Parathyroid adenoma (tissue), 2 donors: ENCODE measurements around the gene DNAAF8.

Experiments used
- H2AFZ ChIP-seq: fragments of 300-600 bp; sonication (generic); one replicate; pipeline ENCODE4 v1.7.0; 2017; ENCODE audit warnings: antibody characterized with exemption, mild to moderate bottlenecking
- H3K27ac ChIP-seq: fragments of 300-600 bp; sonication (generic); one replicate; pipeline ENCODE4 v1.7.0; 2017
- H3K27me3 ChIP-seq: fragments of 300-600 bp; sonication (generic); one replicate; pipeline ENCODE4 v1.7.0; 2017; ENCODE audit warnings: low read length; ENCODE audit not compliant: control insufficient read depth, insufficient read depth
- H3K36me3 ChIP-seq: fragments of 300-600 bp; sonication (generic); one replicate; pipeline ENCODE4 v1.7.0; 2017; ENCODE audit warnings: low read length; ENCODE audit not compliant: control insufficient read depth, insufficient read depth
- H3K4me1 ChIP-seq: fragments of 300-600 bp; sonication (generic); one replicate; pipeline ENCODE4 v1.7.0; 2017; ENCODE audit warnings: control low read depth
- H3K4me2 ChIP-seq: fragments of 300-600 bp; sonication (generic); one replicate; pipeline ENCODE4 v1.7.0; 2017; ENCODE audit warnings: low read length
- H3K4me3 ChIP-seq: fragments of 300-600 bp; sonication (generic); one replicate; pipeline ENCODE4 v1.7.0; 2017; ENCODE audit warnings: low read depth, low read length
- H3K79me2 ChIP-seq: fragments of 300-600 bp; sonication (generic); one replicate; pipeline ENCODE4 v1.7.0; 2017; ENCODE audit warnings: control low read depth
- H3K9ac ChIP-seq: fragments of 300-600 bp; sonication (generic); one replicate; pipeline ENCODE4 v1.7.0; 2017; ENCODE audit warnings: mild to moderate bottlenecking
- H3K9me3 ChIP-seq: fragments of 300-600 bp; sonication (generic); one replicate; pipeline ENCODE4 v1.7.0; 2017; ENCODE audit warnings: low read length; ENCODE audit not compliant: control insufficient read depth
- CTCF ChIP-seq: fragments of 300-600 bp; sonication (generic); IDR thresholded peaks from one replicate; pipeline ENCODE4 v1.7.0; 2017; ENCODE audit warnings: antibody characterized with exemption, mild to moderate bottlenecking
- donor health status: primary hyperparathyroidism.

DNAAF8 gene

GRCh38 chr16:4694642-4695451 is 39.5 kb upstream of the DNAAF8 start:
- Histone ChIP-seq H2AFZ (no peak overlapping the region), H3K36me3 (no peaks in the 10 kb centered on the region), H3K9me3 (no peaks in the 10 kb centered on the region), H3K79me2 (no peaks in the 10 kb centered on the region), H3K27me3 (no peaks in the 10 kb centered on the region), H3K4me1 (no peaks in the 10 kb centered on the region), H3K9ac (no peak overlapping the region), H3K4me3 (peak overlapping the region; percentile 74), H3K27ac (no peak overlapping the region), H3K4me2 (peak overlapping the region; percentile 87)
- no peak for TF ChIP-seq CTCF

- Histone ChIP-seq H3K4me3 (no peak overlapping the region), H3K27ac (no peak overlapping the region), H3K4me1 (no peaks in the 10 kb centered on the region), H3K4me2 (no peak overlapping the region), H3K9me3 (no peaks in the 10 kb centered on the region), H2AFZ (no peak overlapping the region), H3K36me3 (no peaks in the 10 kb centered on the region), H3K9ac (no peak overlapping the region), H3K27me3 (no peaks in the 10 kb centered on the region), H3K79me2 (no peaks in the 10 kb centered on the region)
- TF ChIP-seq CTCF = no peak
Measured at GRCh38 chr16:4695473-4696171, 38.7 kb upstream of the DNAAF8 start.

DNA sequence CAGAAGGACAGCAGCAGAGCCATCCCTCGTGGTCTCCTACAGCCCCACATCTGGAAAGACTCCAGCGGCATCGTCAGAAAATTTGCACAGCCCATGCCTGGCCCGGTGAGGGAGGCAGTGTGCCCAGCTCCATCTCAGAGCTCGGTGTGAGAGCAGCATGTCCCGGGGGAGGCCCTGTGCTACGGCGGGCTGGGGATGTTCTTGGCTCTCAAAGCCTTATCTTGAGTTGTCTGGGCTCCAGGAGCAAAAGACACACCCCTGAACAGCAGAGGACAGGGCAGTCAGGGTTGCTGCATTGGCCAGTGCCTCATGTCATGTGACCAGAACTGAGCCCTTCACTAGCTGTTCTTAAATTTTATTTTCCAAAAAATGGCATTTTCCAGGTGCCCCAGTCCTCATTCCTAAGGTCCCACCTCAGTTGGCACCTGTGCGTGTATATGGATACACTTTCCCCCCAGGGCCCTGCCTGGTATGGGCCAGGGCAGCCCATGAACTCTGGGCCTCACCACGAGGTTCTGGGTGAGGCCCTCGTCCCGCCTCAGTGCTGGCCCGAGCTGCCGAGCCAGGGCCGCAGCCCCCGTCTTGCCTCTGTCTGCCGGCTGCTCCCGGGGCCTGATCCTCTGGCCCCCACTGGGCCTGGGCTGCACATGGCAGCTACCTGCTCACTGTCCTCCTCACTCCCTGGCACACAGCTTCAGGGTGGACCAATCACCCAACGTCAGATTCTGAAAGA is 38.0 kb upstream of the DNAAF8 start:
- H3K9ac ChIP-seq = no peak overlapping the region
- H3K4me1 ChIP-seq = no peaks in the 10 kb centered on the region
- no peak overlapping the region for H3K4me2 ChIP-seq
- H3K9me3 ChIP-seq = no peaks in the 10 kb centered on the region
- TF ChIP-seq CTCF = no peak
- no peak overlapping the region for H3K27ac ChIP-seq
- H3K27me3 ChIP-seq = no peaks in the 10 kb centered on the region
- H2AFZ ChIP-seq = no peak overlapping the region
- H3K4me3 ChIP-seq = no peak overlapping the region
- no peaks in the 10 kb centered on the region for H3K79me2 ChIP-seq
- no peaks in the 10 kb centered on the region for H3K36me3 ChIP-seq

GRCh38 chr16:4696905-4697847 is 37.2 kb upstream of the DNAAF8 start:
- Histone ChIP-seq H2AFZ (no peak overlapping the region), H3K27me3 (no peaks in the 10 kb centered on the region), H3K4me3 (no peak overlapping the region), H3K79me2 (no peaks in the 10 kb centered on the region), H3K4me1 (no peaks in the 10 kb centered on the region), H3K27ac (no peak overlapping the region), H3K9me3 (no peaks in the 10 kb centered on the region), H3K9ac (no peak overlapping the region), H3K4me2 (no peak overlapping the region), H3K36me3 (no peaks in the 10 kb centered on the region)
- TF ChIP-seq CTCF = no peak
